HG03139 (cell line): ENCODE results near the gene RHOC.

Experiments used
- ATAC-seq: cut with Tn5 transposase; IDR thresholded peaks from one replicate; pipeline ENCODE4 v1.9.1; 2021; ENCODE audit not compliant: unreplicated experiment

RHOC gene

DNA sequence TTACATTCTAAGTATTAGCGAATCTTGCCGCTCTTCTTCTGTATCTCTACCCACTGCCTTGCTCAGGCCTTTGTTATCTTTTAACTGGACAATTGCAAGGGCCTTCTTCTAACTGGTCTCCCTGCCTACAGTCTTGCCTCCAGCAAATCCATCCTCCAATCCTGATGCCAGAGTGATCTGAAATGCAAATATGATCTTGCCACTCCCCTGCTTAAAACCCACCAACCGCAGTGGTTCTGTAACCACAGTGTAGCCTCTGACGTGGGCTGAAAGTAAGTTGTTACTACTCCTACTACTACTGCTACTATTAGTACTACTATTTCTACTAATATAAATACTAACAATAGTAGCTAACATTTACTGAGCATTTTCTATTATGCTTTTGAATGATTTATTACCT is 20.1 kb downstream of the RHOC start:
- no peak for ATAC-seq

GRCh38 chr1:112686417-112686816 is 20.5 kb downstream of the RHOC start:
- no peak for ATAC-seq

DNA sequence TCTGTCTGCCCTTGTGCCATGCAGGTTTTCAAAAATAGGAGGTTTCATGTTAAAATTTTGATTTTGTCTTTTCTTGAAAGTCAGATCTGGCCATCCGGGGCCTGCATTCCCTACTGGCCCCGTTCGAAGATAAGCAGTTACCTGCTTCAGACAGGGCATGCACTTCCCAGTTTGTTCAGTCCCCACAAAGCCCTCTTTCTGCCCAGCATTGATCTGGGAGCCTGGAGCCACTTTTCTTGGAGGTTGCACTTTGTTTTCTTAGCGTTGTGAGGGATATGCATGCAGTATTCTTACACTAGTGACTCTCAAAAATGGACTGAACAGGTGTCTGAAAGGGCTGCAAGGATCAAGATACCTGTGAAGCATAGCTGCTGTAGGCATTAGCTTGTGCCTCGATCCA is 21.0 kb downstream of the RHOC start:
- no peak for ATAC-seq

DNA sequence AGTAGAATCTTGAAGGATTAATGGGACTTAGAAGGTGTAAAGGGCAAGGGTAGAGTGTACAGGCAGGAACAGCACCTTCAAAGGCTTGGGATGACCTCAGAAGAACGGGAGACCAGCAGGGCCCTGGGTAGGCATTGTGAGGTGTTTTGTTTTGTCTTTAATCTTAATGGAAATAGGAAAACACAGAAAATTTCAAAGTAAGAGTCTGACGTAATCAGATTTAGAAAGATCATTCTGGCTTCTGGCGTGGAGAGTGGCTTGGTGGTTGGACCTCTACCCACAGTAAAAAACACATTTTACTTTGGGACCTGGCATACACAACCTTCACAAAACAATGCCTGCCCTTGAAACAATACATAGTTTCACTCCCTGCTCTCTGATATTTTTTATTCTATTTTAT is 28.3 kb downstream of the RHOC start:
- no peak for ATAC-seq

GRCh38 chr1:112677501-112677900 is 29.4 kb downstream of the RHOC start:
- ATAC-seq: no peak

GRCh38 chr1:112676543-112676942 is 30.4 kb downstream of the RHOC start:
- ATAC-seq: no peak

- no peak for ATAC-seq
These were observed 31.1 kb downstream of the RHOC start for GRCh38 chr1:112675728-112676381.

DNA sequence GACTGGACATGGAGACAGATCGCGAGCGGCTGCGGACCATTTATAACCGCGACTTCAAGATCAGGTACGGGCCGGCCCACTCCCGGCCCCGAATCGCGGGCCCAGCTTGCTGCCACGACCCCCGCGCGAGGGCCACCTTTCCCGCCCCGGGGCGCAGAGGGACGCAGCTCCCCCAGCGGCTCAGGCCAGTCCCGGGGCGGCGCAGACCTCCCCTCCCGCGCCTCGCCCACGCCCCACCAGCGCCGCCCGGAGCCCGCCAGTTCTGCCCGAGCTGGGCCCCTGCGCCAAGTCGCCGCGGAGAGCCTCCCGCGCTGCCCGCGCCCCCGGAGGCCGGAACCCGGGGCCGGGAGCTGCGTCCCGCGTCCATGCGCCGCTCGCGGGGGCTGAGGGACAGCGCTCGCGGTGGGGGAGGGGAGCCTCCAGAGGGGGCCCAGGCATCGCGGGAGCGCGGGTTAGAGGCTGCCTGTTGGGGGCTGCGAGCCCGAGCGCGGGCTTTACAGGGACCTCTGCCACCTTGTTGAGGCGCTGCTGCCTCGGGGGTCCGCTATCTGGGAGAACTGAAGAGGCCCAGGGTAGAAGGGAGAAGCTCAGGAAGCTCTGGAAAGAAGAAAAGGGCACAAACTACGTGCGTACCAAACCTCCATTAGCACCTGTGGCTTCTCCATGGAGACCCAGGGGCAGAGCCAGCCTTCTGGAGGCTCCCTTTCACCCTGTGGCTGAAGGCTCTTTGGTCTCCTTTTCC is 31.8 kb downstream of the RHOC start:
- peak; percentile 34 for ATAC-seq

DNA sequence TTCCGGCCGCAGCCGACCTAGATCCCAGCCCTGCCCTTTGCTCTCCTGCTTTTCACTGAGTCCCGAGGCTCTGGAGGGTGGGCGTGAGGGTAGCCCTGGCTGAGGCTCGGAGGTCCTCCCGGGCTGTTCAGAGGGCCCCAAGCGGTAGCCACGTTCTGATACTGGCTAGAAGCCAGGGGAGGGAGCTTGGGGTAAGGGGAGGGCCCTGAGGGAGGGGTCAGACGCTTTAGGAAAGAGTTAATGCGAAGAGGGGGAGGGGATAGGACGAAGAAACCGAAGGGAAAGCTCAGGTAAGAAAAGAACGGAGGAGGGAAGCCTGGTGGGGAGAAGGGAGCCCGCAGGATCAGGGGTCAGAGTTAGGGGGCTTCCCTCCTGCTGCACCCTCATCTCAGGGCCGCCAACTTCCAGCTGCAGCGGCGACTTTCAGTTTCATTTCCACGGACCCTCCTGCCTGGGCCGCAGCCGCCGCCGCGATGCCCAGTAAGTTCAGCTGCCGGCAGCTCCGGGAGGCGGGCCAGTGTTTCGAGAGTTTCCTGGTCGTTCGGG is 32.4 kb downstream of the RHOC start, which contains the start of gene MOV10:
TSS of gene MOV10 (plus strand) at position 220 of the 546 bp plus-strand sequence. CDS start at position 474, 254 bp downstream.
- ATAC-seq: peak; percentile 63

GRCh38 chr1:112673592-112674439 is 33.1 kb downstream of the RHOC start:
- ATAC-seq: no peak

GRCh38 chr1:112672842-112673241 is 34.1 kb downstream of the RHOC start:
- no peak for ATAC-seq

- no peak for ATAC-seq
These were observed 34.9 kb downstream of the RHOC start for GRCh38 chr1:112672009-112672408.

- ATAC-seq: no peak
These were observed 40.0 kb downstream of the RHOC start for GRCh38 chr1:112666946-112667345.

- no peak for ATAC-seq
These were observed 41.1 kb downstream of the RHOC start for GRCh38 chr1:112665857-112666256.

DNA sequence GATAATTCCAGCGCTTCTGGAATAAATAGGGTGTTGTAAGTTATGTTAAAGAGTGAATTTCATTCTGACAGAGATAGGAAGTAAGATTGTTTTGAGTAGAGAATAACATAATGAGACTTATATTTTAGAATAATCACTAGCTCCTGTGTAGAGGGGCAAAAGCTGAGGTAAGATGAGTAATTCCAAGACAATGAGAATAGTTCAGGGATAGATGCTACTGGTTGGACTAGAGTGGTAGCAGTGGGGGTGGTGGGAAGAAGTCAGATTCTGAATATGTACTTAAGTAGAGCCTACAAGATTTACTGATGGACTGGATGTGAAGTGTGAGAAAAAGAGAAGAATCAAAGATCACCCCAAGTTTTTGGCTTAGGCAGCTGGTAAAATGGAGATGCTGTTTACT is 55.7 kb downstream of the RHOC start:
- ATAC-seq: no peak
